GM19397 (cell line): Measurements from ENCODE around the gene ZNF560.

Experiments
- ATAC-seq: cut with Tn5 transposase; IDR thresholded peaks from one replicate; pipeline ENCODE4 v1.9.1; 2021; ENCODE audit warnings: mild to moderate bottlenecking, moderate library complexity; ENCODE audit not compliant: unreplicated experiment

The ZNF560 gene

DNA sequence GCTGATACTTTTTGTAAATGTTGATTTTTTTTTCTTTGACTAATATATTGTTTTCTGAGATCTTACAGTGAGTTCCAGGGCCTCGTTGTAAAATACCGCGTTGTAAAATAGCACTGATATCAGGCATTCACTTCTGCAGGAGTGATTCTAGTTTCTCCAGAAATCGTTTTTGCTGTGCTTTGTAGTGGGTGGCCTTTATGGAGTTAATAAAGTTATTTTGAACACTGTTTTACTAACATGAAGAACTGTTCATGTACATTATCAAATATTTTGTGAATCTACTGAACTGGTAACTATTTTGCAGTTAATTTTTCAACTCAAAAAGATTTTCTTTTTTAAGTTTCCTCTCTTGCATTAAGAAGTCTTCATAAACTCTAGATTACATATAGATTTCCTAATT, 62.1 kb downstream of the ZNF560 start:
- ATAC-seq = no peak

DNA sequence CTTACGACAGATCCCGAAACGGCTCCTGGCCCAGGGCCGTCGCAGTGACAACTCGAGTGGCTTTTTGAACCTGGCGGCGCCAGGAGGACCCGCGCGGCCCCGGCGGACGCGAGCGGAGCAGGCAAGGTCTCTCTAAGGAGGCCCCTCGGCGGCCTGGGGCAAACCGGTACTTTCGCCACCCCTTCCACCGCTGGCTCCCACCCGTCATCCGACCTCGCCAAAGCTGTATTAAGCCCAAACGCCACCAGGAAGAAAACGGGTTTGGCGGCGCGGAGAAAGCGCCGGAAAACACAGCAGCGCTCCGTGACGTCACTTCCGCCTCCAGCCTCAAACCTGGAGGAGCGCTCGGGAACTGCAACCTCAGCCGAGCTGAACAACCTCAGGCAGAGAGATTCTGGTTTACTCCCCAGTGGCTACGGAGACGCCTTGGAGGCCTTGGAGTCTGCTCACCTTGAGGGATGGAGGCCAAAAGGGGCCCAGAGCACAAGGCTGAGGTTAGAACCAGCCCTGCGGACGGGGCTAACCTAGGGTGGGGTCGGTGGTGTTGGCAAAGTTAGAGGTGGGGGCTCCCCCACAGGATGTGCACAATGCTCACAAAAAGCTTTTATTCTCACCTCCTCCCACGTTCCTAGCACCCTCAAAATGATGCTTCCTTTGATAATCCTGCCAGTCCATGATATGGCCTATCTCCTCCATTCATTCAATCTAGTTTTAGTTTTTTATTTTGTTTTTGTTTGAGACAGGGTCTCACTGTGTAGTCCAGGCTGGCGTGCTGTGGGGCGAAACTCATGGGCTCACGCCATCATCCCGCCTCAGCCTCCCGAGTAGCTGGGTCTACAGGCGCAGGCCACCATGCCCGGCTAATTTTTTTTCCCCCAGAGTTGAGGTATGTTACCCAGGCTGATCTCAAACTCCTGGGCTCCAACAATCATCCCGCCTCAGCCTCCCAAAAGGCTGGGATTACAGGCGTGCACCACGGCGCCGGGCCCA, 62.8 kb downstream of the ZNF560 start, which contains the start of gene ZNF266:
ZNF266 (minus strand) TSS at position 295 of the 990 bp plus-strand sequence. CDS start 15,484 bp downstream, outside the sequence.
- ATAC-seq = peak; percentile 97

DNA sequence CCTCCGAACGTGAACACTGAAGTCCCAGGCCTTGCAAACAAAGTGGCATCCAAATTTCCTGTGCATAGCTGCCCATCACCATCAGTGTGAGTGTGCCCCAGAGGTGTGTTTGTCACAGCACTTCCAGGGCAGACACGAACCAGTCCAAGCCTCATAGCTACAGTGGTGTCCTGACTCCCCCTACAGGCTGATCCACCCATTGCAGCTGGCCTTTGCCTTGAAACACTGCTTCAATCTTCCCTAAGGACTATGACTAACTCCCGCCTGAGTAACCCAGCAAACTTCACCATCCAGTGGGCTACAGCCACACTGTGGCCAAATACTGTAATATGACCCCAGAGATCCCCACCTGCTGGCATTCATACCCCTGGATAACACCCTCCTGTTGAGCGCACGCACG, 66.9 kb downstream of the ZNF560 start:
- ATAC-seq = no peak

DNA sequence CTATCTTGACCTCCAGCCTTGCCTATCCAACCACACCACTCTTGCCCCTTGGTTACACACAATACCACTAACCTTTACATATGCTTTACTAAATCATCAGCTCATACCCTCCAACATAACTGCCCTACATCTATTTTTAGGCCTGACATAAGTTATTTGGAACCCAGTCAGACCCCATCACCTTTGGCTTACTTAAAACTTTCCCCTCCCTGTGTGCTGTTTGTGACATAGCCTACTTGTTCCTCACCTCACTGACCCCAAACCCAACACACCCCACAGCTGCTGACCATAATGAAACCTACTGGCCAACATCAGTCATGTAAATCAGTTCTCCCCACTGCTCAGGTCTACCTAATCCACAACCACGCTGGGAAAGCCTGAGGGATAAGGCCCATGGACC, 68.0 kb downstream of the ZNF560 start:
- no peak for ATAC-seq

DNA sequence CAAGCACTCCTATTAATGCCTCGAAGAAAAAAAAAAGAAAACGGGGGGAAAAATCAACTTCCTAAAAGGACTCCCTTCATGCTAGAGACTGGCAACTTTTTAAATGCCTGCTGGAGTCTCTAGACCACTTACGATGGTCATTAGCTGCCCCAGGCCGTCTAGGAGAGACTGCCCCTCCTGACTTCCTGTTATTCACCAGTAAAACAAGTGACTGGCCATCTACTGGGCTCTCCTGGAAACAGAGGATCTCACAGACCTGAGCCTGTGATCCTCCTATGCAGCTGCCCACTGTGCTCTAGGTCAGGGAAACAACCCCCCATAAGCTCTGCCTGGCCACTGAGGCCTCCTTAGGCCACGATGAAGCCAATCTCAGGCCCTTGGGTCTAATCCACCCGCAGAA, 70.5 kb downstream of the ZNF560 start:
- ATAC-seq = no peak
